Ascending aorta (tissue), 2 donors: Measurements from ENCODE around the gene SUPT4H1. TPM values are rescaled to one million over a fixed set of nuclear protein-coding genes. Genes with fewer than 3 reads are reported as not detected.

Experiments
- DNase-seq, 2 donors: peaks; one replicate each; pipeline ENCODE4 v3.0.0-alpha.2; 2019; ENCODE audit warnings: low spot score in 2 of 2
- H3K27ac ChIP-seq, 2 donors: fragments of 200-600 bp; sonication (generic); one replicate each; pipeline ENCODE4 v1.5.1; 2016 to 2017; ENCODE audit warnings: mild to moderate bottlenecking in 1 of 2
- H3K27me3 ChIP-seq: fragments of 200-600 bp; sonication (generic); one replicate; pipeline ENCODE4 v1.5.1; 2017
- H3K36me3 ChIP-seq, 2 donors: fragments of 200-600 bp; sonication (generic); one replicate each; pipeline ENCODE4 v1.5.1; 2016
- H3K4me1 ChIP-seq, 2 donors: fragments of 200-600 bp; sonication (generic); one replicate each; pipeline ENCODE4 v1.5.1; 2016 to 2017; ENCODE audit warnings: mild to moderate bottlenecking in 1 of 2
- H3K4me3 ChIP-seq, 2 donors: fragments of 200-600 bp; sonication (generic); one replicate each; pipeline ENCODE4 v1.5.1; 2016 to 2017; ENCODE audit warnings: mild to moderate bottlenecking in 1 of 2
- H3K9me3 ChIP-seq, 2 donors: fragments of 200-600 bp; sonication (generic); one replicate each; pipeline ENCODE4 v1.5.1; 2016
- CTCF ChIP-seq, 3 experiments: fragments of 200-600 bp in 2 of 3; fragments of 450-650 bp in 1 of 3; sonication (generic) in 2 of 3; IDR thresholded peaks; one replicate each; pipeline ENCODE4 v1.5.1; 2016 to 2019; ENCODE audit warnings: antibody characterized with exemption in 3 of 3, mild to moderate bottlenecking in 1 of 3, moderate library complexity in 1 of 3
- intact Hi-C: fragments of 100-400 bp; cut with DNase I; formaldehyde crosslinking; loops from one replicate; pipeline ENCODE4 v1.15.1; 2023
- total RNA-seq: library from RNA; depleted of rRNA; stranded (reverse); fragments of >200 nt; gene quantifications from one replicate; pipeline ENCODE4 v1.1.0, GENCODE V29; 2016

SUPT4H1 gene
- total RNA-seq, 1 donor from 2014 or later, result 18.0 TPM

- TF ChIP-seq CTCF (IDR thresholded peaks at IDR 0.05), result no peak
- Histone ChIP-seq H3K9me3 (no peaks in the 10 kb centered on the region), H3K27ac (no peak overlapping the region), H3K36me3 (peaks cover 0 to 17% of the 10 kb centered on the region in 2 donors), H3K4me1 (no peaks in the 10 kb centered on the region), H3K4me3 (no peak overlapping the region), H3K27me3 (no peaks in the 10 kb centered on the region)
- DNase-seq, result no peak
- intact Hi-C loops, result no loop called here
Observed at GRCh38 chr17:58312829-58313228, 39.2 kb downstream of the SUPT4H1 start.

DNA sequence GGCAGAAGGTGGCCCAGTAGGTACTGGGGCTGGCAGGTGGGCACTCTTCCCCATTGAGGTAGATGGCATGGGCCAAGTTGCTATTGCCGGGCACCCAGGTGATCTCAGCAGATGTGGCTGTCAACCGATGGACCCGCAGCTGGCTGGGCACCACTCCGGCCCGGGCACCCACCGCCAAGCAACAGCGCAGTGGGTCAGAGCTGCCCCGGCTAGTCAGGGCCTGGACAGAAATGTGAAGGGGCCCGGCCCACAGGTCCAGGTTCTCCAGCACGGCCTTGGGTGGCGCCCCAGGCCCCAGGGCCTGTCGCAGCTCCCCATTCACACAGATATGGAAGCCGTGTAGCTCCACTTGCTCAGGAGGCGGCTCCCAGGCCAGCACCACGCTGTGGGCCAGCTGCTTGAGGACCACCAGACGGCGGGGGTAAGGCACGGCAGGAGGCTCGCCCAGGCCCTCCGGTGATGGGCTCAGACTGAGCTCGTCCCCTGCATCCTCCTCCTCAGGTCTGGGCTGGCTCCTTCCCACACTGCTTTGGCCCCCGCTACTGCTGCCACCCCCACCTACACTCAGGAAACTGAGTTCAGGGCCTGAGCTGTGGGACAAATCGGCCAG lies 39.9 kb downstream of the SUPT4H1 start:
- no peaks in the 10 kb centered on the region for H3K27me3 ChIP-seq
- intact Hi-C loops, result no loop called here
- no peaks in the 10 kb centered on the region for H3K9me3 ChIP-seq
- no peaks in the 10 kb centered on the region for H3K4me1 ChIP-seq
- peaks cover 0 to 20% of the 10 kb centered on the region in 2 donors for H3K36me3 ChIP-seq
- TF ChIP-seq CTCF (IDR thresholded peaks at IDR 0.05), result no peak
- DNase-seq, result peak in 1 of 2 donors; percentile 62
- no peak overlapping the region for H3K4me3 ChIP-seq
- H3K27ac ChIP-seq, result no peak overlapping the region

- H3K27me3 ChIP-seq, result no peaks in the 10 kb centered on the region
- no peak for TF ChIP-seq CTCF (IDR thresholded peaks at IDR 0.05)
- DNase-seq, result peak in 1 of 2 donors; percentile 61
- no peaks in the 10 kb centered on the region for H3K9me3 ChIP-seq
- H3K4me1 ChIP-seq, result no peaks in the 10 kb centered on the region
- H3K36me3 ChIP-seq, result peaks cover 0 to 20% of the 10 kb centered on the region in 2 donors
- no peak overlapping the region for H3K4me3 ChIP-seq
- H3K27ac ChIP-seq, result no peak overlapping the region
- intact Hi-C loops, result no loop called here
Observed at GRCh38 chr17:58311429-58311894, 40.5 kb downstream of the SUPT4H1 start.

DNA sequence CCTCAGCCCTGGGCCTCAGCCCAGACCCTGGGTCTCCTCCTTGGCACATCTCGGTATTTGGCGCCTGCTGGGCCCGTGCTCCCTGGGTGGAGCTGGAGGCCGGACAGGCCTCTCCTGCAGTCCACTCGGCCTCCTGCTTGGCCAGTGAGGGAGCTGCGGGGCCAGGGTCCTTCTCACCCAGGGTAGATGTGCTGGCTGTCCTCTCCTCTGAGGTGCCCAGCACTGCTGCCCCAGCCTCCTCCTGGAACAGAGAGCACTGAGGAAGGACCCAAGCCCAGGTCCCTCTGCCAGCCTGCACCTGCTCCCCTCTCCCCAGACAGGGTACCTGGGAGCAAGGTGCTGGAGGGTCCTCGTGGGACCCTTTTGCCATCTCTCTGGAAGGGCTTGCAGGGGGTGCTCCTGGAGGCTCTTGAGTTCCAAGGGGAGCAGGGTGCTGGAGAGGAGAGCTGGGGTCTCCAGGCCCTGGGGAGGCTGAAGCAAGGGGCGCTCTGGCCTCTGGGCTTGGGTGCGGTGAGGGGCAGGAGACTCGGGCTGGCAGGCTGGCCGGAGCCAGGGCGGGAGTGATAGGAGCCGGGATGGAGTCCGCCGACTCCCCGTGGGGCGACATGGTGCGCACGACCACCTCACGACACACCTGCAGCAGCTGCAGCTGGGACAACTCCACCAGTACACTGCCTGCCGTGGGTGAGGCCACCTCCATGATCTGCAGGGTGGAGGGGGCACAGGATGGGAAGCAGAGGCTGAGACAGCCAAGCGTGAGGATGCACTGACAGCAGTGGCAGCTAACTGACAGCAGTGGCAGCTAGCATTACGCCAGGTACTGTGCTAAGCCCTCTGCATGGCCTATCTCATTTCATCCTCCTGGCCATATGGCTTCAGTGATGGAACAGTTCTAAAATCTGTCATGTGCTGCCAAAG lies 41.2 kb downstream of the SUPT4H1 start:
- peaks cover 0 to 20% of the 10 kb centered on the region in 2 donors for H3K36me3 ChIP-seq
- DNase-seq, result peak in 1 of 2 donors; percentile 58

GRCh38 chr17:58309918-58310259 lies 42.1 kb downstream of the SUPT4H1 start:
- H3K4me3 ChIP-seq, result no peak overlapping the region
- intact Hi-C loops, result no loop called here
- peaks cover 0 to 20% of the 10 kb centered on the region in 2 donors for H3K36me3 ChIP-seq
- no peaks in the 10 kb centered on the region for H3K27me3 ChIP-seq
- H3K4me1 ChIP-seq, result no peaks in the 10 kb centered on the region
- H3K9me3 ChIP-seq, result no peaks in the 10 kb centered on the region
- DNase-seq, result no peak
- H3K27ac ChIP-seq, result no peak overlapping the region
- no peak for TF ChIP-seq CTCF (IDR thresholded peaks at IDR 0.05)

More for the DNA sequence above, 41.2 kb downstream of the SUPT4H1 start:
- intact Hi-C loops, result no loop called here
- Histone ChIP-seq H3K4me3 (no peak overlapping the region), H3K27ac (no peak overlapping the region), H3K9me3 (no peaks in the 10 kb centered on the region), H3K4me1 (no peaks in the 10 kb centered on the region), H3K27me3 (no peaks in the 10 kb centered on the region)
- no peak for TF ChIP-seq CTCF (IDR thresholded peaks at IDR 0.05)
